GM13977 (cell line): ENCODE results near the gene ARHGEF10L.

Source experiments
- DNase-seq: peaks from one replicate; pipeline ENCODE4 v3.0.0; 2012; ENCODE audit warnings: low spot score
- CTCF ChIP-seq: IDR thresholded peaks from 2 replicates; pipeline ENCODE4 v1.5.1; 2012; ENCODE audit warnings: mild to moderate bottlenecking, control low read depth; ENCODE audit not compliant: insufficient read depth; ENCODE audit errors: extremely low read depth, missing control alignments
- in situ Hi-C: fragments of 300-500 bp; cut with MboI; formaldehyde crosslinking; loops from one replicate; pipeline ENCODE4 v1.12.0; 2022; ENCODE audit warnings: low sequenced_read_pairs, low pct_unique_long_range_greater_than_20kb, mixed read lengths, inconsistent platforms; ENCODE audit not compliant: unreplicated experiment

The ARHGEF10L gene

GRCh38 chr1:17699581-17699980 lies 160.1 kb downstream of the ARHGEF10L start:
- no peak for DNase-seq
- no peak for TF ChIP-seq CTCF
- in situ Hi-C loops, result no loop called here

- in situ Hi-C loops, result no loop called here
- no peak for TF ChIP-seq CTCF
- no peak for DNase-seq
These were observed 161.7 kb downstream of the ARHGEF10L start for GRCh38 chr1:17700945-17701810.

GRCh38 chr1:17704176-17704575 lies 164.7 kb downstream of the ARHGEF10L start:
- in situ Hi-C loops, result no loop called here
- no peak for DNase-seq
- TF ChIP-seq CTCF, result no peak

GRCh38 chr1:17706445-17706844 lies 166.9 kb downstream of the ARHGEF10L start:
- in situ Hi-C loops, result no loop called here
- DNase-seq, result no peak
- TF ChIP-seq CTCF, result no peak

GRCh38 chr1:17709981-17710380 lies 170.5 kb downstream of the ARHGEF10L start:
- no peak for DNase-seq
- in situ Hi-C loops, result no loop called here
- TF ChIP-seq CTCF, result no peak

GRCh38 chr1:17710889-17711576 lies 171.5 kb downstream of the ARHGEF10L start:
- DNase-seq, result no peak
- in situ Hi-C loops, result no loop called here
- TF ChIP-seq CTCF, result no peak
